ENCODE results near the gene THSD7B.
"Not testable (repeated sequence)": the region's sequence is repeated elsewhere in the genome, so short reads cannot be mapped to it uniquely, and the experiment has no call there.

THSD7B gene

GRCh38 chr2:137093116-137093515 is 327.8 kb downstream of the THSD7B start:
- no peak overlapping the region for H3K4me3 ChIP-seq (ENCODE audit: low read depth, low read length)
- H3K9ac ChIP-seq (ENCODE audit: low read depth, low read length): no peak overlapping the region
- no peaks in the 10 kb centered on the region for H3K9me3 ChIP-seq (ENCODE audit: control insufficient read depth, insufficient read depth, low read length)
- H3K36me3 ChIP-seq (ENCODE audit: control insufficient read depth, insufficient read depth, low read length): no peaks in the 10 kb centered on the region
- H3K4me1 ChIP-seq (ENCODE audit: control insufficient read depth, insufficient read depth, low read length): 0 out of 2 replicates have a peak, but pooled peaks cover 3% of the 10 kb centered on the region
- H3K27ac ChIP-seq (ENCODE audit: low read depth, low read length): no peak overlapping the region
- H3K27me3 ChIP-seq (ENCODE audit: control insufficient read depth, insufficient read depth, low read length): no peaks in the 10 kb centered on the region

GRCh38 chr2:137096187-137096586 is 330.8 kb downstream of the THSD7B start:
- H3K36me3 ChIP-seq (ENCODE audit: control insufficient read depth, insufficient read depth, low read length): no peaks in the 10 kb centered on the region
- no peak overlapping the region for H3K4me3 ChIP-seq (ENCODE audit: low read depth, low read length)
- no peak overlapping the region for H3K9ac ChIP-seq (ENCODE audit: low read depth, low read length)

GRCh38 chr2:137096693-137097092 is 331.3 kb downstream of the THSD7B start:
- H3K36me3 ChIP-seq (ENCODE audit: control insufficient read depth, insufficient read depth, low read length): no peaks in the 10 kb centered on the region
- H3K9ac ChIP-seq (ENCODE audit: low read depth, low read length): no peak overlapping the region
- H3K27me3 ChIP-seq (ENCODE audit: control insufficient read depth, insufficient read depth, low read length): no peaks in the 10 kb centered on the region
- no peak overlapping the region for H3K4me3 ChIP-seq (ENCODE audit: low read depth, low read length)
- H3K27ac ChIP-seq (ENCODE audit: low read depth, low read length): no peak overlapping the region
- H3K4me1 ChIP-seq (ENCODE audit: control insufficient read depth, insufficient read depth, low read length): 0 out of 2 replicates have a peak, but pooled peaks cover 3% of the 10 kb centered on the region
- no peaks in the 10 kb centered on the region for H3K9me3 ChIP-seq (ENCODE audit: control insufficient read depth, insufficient read depth, low read length)

More at GRCh38 chr2:137096187-137096586, 330.8 kb downstream of the THSD7B start:
- H3K4me1 ChIP-seq (ENCODE audit: control insufficient read depth, insufficient read depth, low read length): 0 out of 2 replicates have a peak, but pooled peaks cover 3% of the 10 kb centered on the region
- H3K27me3 ChIP-seq (ENCODE audit: control insufficient read depth, insufficient read depth, low read length): no peaks in the 10 kb centered on the region
- no peak overlapping the region for H3K27ac ChIP-seq (ENCODE audit: low read depth, low read length)
- no peaks in the 10 kb centered on the region for H3K9me3 ChIP-seq (ENCODE audit: control insufficient read depth, insufficient read depth, low read length)

GRCh38 chr2:137101814-137102213 is 336.5 kb downstream of the THSD7B start:
- H3K36me3 ChIP-seq (ENCODE audit: control insufficient read depth, insufficient read depth, low read length); H3K9ac ChIP-seq (ENCODE audit: low read depth, low read length); H3K27me3 ChIP-seq (ENCODE audit: control insufficient read depth, insufficient read depth, low read length); H3K27ac ChIP-seq (ENCODE audit: low read depth, low read length); H3K4me3 ChIP-seq (ENCODE audit: low read depth, low read length); H3K4me1 ChIP-seq (ENCODE audit: control insufficient read depth, insufficient read depth, low read length); H3K9me3 ChIP-seq (ENCODE audit: control insufficient read depth, insufficient read depth, low read length): not testable (repeated sequence)

GRCh38 chr2:137107904-137108303 is 342.6 kb downstream of the THSD7B start:
- no peak overlapping the region for H3K27ac ChIP-seq (ENCODE audit: low read depth, low read length)
- H3K4me1 ChIP-seq (ENCODE audit: control insufficient read depth, insufficient read depth, low read length): no peaks in the 10 kb centered on the region
- H3K27me3 ChIP-seq (ENCODE audit: control insufficient read depth, insufficient read depth, low read length): no peaks in the 10 kb centered on the region
- no peak overlapping the region for H3K9ac ChIP-seq (ENCODE audit: low read depth, low read length)
- no peak overlapping the region for H3K4me3 ChIP-seq (ENCODE audit: low read depth, low read length)
- H3K9me3 ChIP-seq (ENCODE audit: control insufficient read depth, insufficient read depth, low read length): no peaks in the 10 kb centered on the region
- H3K36me3 ChIP-seq (ENCODE audit: control insufficient read depth, insufficient read depth, low read length): no peaks in the 10 kb centered on the region

GRCh38 chr2:137111896-137112295 is 346.6 kb downstream of the THSD7B start:
- Histone ChIP-seq H3K36me3 (ENCODE audit: control insufficient read depth, insufficient read depth, low read length) (no peaks in the 10 kb centered on the region), H3K9me3 (ENCODE audit: control insufficient read depth, insufficient read depth, low read length) (no peaks in the 10 kb centered on the region), H3K4me1 (ENCODE audit: control insufficient read depth, insufficient read depth, low read length) (no peaks in the 10 kb centered on the region; the same call in 1 of the 2 replicates), H3K27me3 (ENCODE audit: control insufficient read depth, insufficient read depth, low read length) (no peaks in the 10 kb centered on the region), H3K4me3 (ENCODE audit: low read depth, low read length) (no peak overlapping the region), H3K27ac (ENCODE audit: low read depth, low read length) (no peak overlapping the region), H3K9ac (ENCODE audit: low read depth, low read length) (no peak overlapping the region)

DNA sequence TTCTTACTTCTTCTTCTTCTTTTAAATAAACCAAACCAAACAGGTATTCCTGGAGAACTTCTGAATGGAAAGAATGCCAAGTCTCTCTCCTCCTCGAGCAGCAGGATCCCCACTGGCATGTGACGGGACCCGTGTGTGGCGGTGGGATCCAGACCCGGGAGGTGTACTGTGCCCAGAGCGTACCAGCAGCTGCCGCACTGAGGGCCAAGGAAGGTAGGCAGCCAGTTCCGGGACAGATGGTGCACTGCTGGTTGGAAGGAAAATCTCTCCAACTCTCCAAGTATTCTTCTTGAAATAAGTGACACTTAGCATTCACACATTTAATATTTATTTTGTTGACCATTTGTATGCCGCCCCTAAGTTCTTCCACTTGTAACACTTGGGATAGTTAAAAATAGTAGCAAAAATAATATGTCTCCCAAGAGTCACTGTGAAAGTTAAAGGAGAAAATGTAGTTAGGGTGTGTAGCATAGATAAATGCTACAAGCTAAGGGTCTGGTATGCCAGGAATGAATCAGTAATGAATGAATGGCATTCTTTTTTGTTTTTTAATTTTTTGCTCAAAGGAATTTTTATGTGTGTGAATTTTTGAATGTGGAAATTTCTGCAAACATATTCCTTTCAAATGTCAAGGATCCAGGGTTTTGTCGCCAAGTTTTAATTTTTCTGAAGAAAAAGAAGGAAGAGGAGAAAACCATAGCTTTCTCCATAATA is 349.9 kb downstream of the THSD7B start:
- Histone ChIP-seq H3K27me3 (ENCODE audit: control insufficient read depth, insufficient read depth, low read length) (no peaks in the 10 kb centered on the region), H3K36me3 (ENCODE audit: control insufficient read depth, insufficient read depth, low read length) (no peaks in the 10 kb centered on the region), H3K27ac (ENCODE audit: low read depth, low read length) (no peak overlapping the region), H3K4me3 (ENCODE audit: low read depth, low read length) (no peak overlapping the region), H3K4me1 (ENCODE audit: control insufficient read depth, insufficient read depth, low read length) (no peaks in the 10 kb centered on the region; the same call in 1 of the 2 replicates), H3K9ac (ENCODE audit: low read depth, low read length) (no peak overlapping the region), H3K9me3 (ENCODE audit: control insufficient read depth, insufficient read depth, low read length) (no peaks in the 10 kb centered on the region)

DNA sequence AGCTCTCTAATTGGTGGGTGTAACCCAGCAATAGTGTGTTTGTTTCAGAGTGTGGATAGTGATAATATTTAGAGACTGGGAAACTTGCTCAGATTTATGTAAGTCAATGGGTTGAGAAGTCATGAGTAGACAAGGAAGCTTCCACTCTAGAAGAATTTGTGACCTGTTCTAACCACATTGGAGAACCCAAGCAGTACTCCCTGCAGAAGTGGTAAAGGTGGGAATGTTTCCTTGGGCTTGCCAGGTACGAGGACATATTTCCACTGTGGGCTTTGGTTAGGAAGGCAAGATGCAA is 350.4 kb downstream of the THSD7B start:
- Histone ChIP-seq H3K36me3 (ENCODE audit: control insufficient read depth, insufficient read depth, low read length) (no peaks in the 10 kb centered on the region), H3K9me3 (ENCODE audit: control insufficient read depth, insufficient read depth, low read length) (no peaks in the 10 kb centered on the region), H3K27me3 (ENCODE audit: control insufficient read depth, insufficient read depth, low read length) (no peaks in the 10 kb centered on the region), H3K9ac (ENCODE audit: low read depth, low read length) (no peak overlapping the region), H3K4me3 (ENCODE audit: low read depth, low read length) (no peak overlapping the region), H3K4me1 (ENCODE audit: control insufficient read depth, insufficient read depth, low read length) (no peaks in the 10 kb centered on the region; the same call in 1 of the 2 replicates), H3K27ac (ENCODE audit: low read depth, low read length) (no peak overlapping the region)

- Histone ChIP-seq H3K36me3 (ENCODE audit: control insufficient read depth, insufficient read depth, low read length) (no peaks in the 10 kb centered on the region), H3K4me1 (ENCODE audit: control insufficient read depth, insufficient read depth, low read length) (no peaks in the 10 kb centered on the region; the same call in 1 of the 2 replicates), H3K4me3 (ENCODE audit: low read depth, low read length) (no peak overlapping the region), H3K9ac (ENCODE audit: low read depth, low read length) (no peak overlapping the region), H3K27me3 (ENCODE audit: control insufficient read depth, insufficient read depth, low read length) (no peaks in the 10 kb centered on the region), H3K27ac (ENCODE audit: low read depth, low read length) (no peak overlapping the region), H3K9me3 (ENCODE audit: control insufficient read depth, insufficient read depth, low read length) (no peaks in the 10 kb centered on the region)
These were observed 352.0 kb downstream of the THSD7B start for GRCh38 chr2:137117385-137117784.

DNA sequence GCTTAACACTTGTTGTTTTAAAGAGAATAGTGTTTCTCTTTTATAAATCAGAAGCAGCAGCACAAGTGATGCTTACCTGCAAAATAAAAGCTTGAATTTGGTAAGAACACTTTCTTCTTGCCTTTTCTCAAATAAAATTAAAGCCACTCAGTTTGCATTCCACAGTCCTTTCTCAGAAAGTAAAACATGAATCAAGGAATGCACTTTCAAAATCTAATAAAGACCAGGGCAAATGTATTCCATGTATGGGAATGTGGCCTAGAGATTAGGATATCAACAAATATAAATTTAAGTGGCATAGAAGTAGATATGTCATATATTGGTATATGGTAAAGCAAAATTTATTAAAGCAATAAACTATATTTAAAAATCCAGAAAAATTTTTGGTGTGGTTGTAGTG is 352.8 kb downstream of the THSD7B start:
- no peak overlapping the region for H3K27ac ChIP-seq (ENCODE audit: low read depth, low read length)
- no peak overlapping the region for H3K4me3 ChIP-seq (ENCODE audit: low read depth, low read length)
- no peak overlapping the region for H3K9ac ChIP-seq (ENCODE audit: low read depth, low read length)
- H3K27me3 ChIP-seq (ENCODE audit: control insufficient read depth, insufficient read depth, low read length): no peaks in the 10 kb centered on the region
- H3K36me3 ChIP-seq (ENCODE audit: control insufficient read depth, insufficient read depth, low read length): no peaks in the 10 kb centered on the region
- H3K4me1 ChIP-seq (ENCODE audit: control insufficient read depth, insufficient read depth, low read length): no peaks in the 10 kb centered on the region; the same call in 1 of the 2 replicates
- H3K9me3 ChIP-seq (ENCODE audit: control insufficient read depth, insufficient read depth, low read length): no peaks in the 10 kb centered on the region

DNA sequence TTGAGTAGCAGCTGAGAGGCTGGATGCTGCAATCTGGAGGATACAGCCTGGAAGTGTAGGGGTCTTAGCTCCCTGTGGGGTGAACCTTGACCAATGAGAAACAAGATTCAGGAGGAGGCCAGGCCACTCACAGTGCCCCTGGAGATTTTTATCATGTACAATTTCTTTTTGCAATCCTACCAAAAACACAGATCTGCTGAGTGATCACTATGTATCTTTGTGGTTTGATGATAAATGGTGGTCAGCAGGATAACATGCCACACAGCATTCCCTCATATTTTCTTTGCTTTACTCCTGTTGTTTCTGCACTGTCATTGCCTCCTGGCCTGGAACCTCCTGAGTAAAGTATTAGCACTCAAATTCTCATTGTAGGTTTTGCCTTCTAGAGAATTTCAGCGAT is 357.9 kb downstream of the THSD7B start:
- H3K27ac ChIP-seq (ENCODE audit: low read depth, low read length): no peak overlapping the region
- H3K36me3 ChIP-seq (ENCODE audit: control insufficient read depth, insufficient read depth, low read length): no peaks in the 10 kb centered on the region
- no peaks in the 10 kb centered on the region for H3K9me3 ChIP-seq (ENCODE audit: control insufficient read depth, insufficient read depth, low read length)
- no peak overlapping the region for H3K4me3 ChIP-seq (ENCODE audit: low read depth, low read length)
- no peaks in the 10 kb centered on the region for H3K4me1 ChIP-seq (ENCODE audit: control insufficient read depth, insufficient read depth, low read length)
- H3K9ac ChIP-seq (ENCODE audit: low read depth, low read length): no peak overlapping the region
- no peaks in the 10 kb centered on the region for H3K27me3 ChIP-seq (ENCODE audit: control insufficient read depth, insufficient read depth, low read length)
